Esophagus squamous epithelium (tissue), 5 donors: ENCODE results near the gene SPOCK1. TPM values are rescaled to one million over a fixed set of nuclear protein-coding genes. Genes with fewer than 3 reads are reported as not detected.

Experiments used
- DNase-seq: peaks from one replicate; lab custom pipeline; 2025; lab: John Stamatoyannopoulos, UW
- H3K27ac ChIP-seq, 4 donors: fragments of 200-600 bp; sonication (generic); one replicate each; pipeline ENCODE4 v1.5.1; 2016 to 2019; ENCODE audit warnings: mild to moderate bottlenecking in 1 of 4
- H3K27me3 ChIP-seq, 4 donors: fragments of 200-600 bp; sonication (generic); 1 replicate in 3 of 4; 2 replicates in 1 of 4; pipeline versions ENCODE4 v1.5.1 to v1.6.0; 2017 to 2021; ENCODE audit warnings: antibody characterized with exemption in 1 of 4
- H3K36me3 ChIP-seq, 3 donors: fragments of 200-600 bp; sonication (generic); one replicate each; pipeline ENCODE4 v1.5.1; 2016 to 2019
- H3K4me1 ChIP-seq, 3 donors: fragments of 200-600 bp; sonication (generic); one replicate each; pipeline ENCODE4 v1.5.1; 2017 to 2019
- H3K4me3 ChIP-seq, 4 donors: fragments of 200-600 bp; sonication (generic); 1 replicate in 3 of 4; 2 replicates in 1 of 4; pipeline ENCODE4 v1.5.1; 2016 to 2019; ENCODE audit warnings: mild to moderate bottlenecking in 2 of 4, moderate library complexity in 1 of 4
- H3K9me3 ChIP-seq, 3 donors: fragments of 200-600 bp; sonication (generic); one replicate each; pipeline ENCODE4 v1.5.1; 2016 to 2019
- POLR2A ChIP-seq, 4 donors: fragments of 450-650 bp; IDR thresholded peaks; one replicate each; pipeline ENCODE4 v1.6.1; 2017; ENCODE audit warnings: antibody characterized with exemption in 4 of 4, mild to moderate bottlenecking in 4 of 4, moderate library complexity in 3 of 4
- WGBS, 2 donors: methylation state at CpG; one replicate each; pipeline ENCODE4 v1.1.5; 2018; 5-methylcytosine and 5-hydroxymethylcytosine counted together
- intact Hi-C: fragments of 100-400 bp; cut with DNase I; formaldehyde crosslinking; loops from one replicate; pipeline ENCODE4 v1.15.0; 2022
- total RNA-seq, 4 donors: library from RNA; depleted of rRNA; stranded (reverse); fragments of >200 nt; gene quantifications; one replicate each; pipeline ENCODE4 v1.1.0, GENCODE V29; 2016
- TF ChIP-seq, protein P1 (sequence below), 6 experiments: fragments of 450-650 bp in 4 of 6; fragments of 200-600 bp in 2 of 6; sonication (generic) in 2 of 6; IDR thresholded peaks; one replicate each; pipeline ENCODE4 v1.5.1; 2016 to 2019; ENCODE audit warnings: antibody characterized with exemption in 6 of 6, mild to moderate bottlenecking in 4 of 6, moderate library complexity in 4 of 6
- donor health status: DM: yes; HTN: yes; CAD: no.

SPOCK1 gene
- total RNA-seq, 4 donors from 2014 or later: 0.99 to 21.9 (median 8.1) TPM

- Histone ChIP-seq H3K9me3 (no peaks in the 10 kb centered on the region), H3K4me1 (no peaks in the 10 kb centered on the region), H3K27me3 (no peaks in the 10 kb centered on the region), H3K4me3 (no peak overlapping the region), H3K27ac (no peak overlapping the region), H3K36me3 (no peaks in the 10 kb centered on the region)
- DNase-seq: no peak
- WGBS, 2 donors: 57 to 61% methylated on average over 3 to 4 of the region's 4 CpGs
- intact Hi-C loops: no loop called here
- TF ChIP-seq POLR2A (IDR thresholded peaks at IDR 0.05): no peak
- TF ChIP-seq, protein P1, sequence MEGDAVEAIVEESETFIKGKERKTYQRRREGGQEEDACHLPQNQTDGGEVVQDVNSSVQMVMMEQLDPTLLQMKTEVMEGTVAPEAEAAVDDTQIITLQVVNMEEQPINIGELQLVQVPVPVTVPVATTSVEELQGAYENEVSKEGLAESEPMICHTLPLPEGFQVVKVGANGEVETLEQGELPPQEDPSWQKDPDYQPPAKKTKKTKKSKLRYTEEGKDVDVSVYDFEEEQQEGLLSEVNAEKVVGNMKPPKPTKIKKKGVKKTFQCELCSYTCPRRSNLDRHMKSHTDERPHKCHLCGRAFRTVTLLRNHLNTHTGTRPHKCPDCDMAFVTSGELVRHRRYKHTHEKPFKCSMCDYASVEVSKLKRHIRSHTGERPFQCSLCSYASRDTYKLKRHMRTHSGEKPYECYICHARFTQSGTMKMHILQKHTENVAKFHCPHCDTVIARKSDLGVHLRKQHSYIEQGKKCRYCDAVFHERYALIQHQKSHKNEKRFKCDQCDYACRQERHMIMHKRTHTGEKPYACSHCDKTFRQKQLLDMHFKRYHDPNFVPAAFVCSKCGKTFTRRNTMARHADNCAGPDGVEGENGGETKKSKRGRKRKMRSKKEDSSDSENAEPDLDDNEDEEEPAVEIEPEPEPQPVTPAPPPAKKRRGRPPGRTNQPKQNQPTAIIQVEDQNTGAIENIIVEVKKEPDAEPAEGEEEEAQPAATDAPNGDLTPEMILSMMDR (IDR thresholded peaks at IDR 0.05): no peak
Observed at GRCh38 chr5:137462816-137463520, 36.2 kb downstream of the SPOCK1 start.

DNA sequence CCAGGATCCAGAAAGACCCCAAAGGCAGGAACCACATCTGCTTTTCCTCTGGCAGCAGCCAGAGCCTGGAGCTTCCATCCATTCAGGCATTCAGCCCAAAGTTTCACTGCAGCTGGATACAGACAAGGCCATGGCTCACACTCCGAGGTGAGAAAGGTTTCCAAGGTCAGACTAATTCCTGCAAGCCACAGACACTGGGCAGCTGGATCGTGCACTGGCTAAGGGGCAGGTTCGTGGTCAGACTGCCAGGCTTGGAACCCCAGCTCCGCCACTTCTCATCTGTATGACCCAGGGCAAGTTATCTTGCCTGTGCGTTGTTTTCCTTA lies 36.9 kb downstream of the SPOCK1 start:
- no peak overlapping the region for H3K27ac ChIP-seq
- H3K4me1 ChIP-seq: no peaks in the 10 kb centered on the region
- TF ChIP-seq, protein P1 (IDR thresholded peaks at IDR 0.05): no peak
- no peak for TF ChIP-seq POLR2A (IDR thresholded peaks at IDR 0.05)
- no peak for DNase-seq
- WGBS, 2 donors: 58 to 59% methylated on average over 4 to 5 of the region's 5 CpGs
- H3K36me3 ChIP-seq: no peaks in the 10 kb centered on the region
- H3K4me3 ChIP-seq: no peak overlapping the region
- no peaks in the 10 kb centered on the region for H3K9me3 ChIP-seq
- intact Hi-C loops: no loop called here
- H3K27me3 ChIP-seq: no peaks in the 10 kb centered on the region

DNA sequence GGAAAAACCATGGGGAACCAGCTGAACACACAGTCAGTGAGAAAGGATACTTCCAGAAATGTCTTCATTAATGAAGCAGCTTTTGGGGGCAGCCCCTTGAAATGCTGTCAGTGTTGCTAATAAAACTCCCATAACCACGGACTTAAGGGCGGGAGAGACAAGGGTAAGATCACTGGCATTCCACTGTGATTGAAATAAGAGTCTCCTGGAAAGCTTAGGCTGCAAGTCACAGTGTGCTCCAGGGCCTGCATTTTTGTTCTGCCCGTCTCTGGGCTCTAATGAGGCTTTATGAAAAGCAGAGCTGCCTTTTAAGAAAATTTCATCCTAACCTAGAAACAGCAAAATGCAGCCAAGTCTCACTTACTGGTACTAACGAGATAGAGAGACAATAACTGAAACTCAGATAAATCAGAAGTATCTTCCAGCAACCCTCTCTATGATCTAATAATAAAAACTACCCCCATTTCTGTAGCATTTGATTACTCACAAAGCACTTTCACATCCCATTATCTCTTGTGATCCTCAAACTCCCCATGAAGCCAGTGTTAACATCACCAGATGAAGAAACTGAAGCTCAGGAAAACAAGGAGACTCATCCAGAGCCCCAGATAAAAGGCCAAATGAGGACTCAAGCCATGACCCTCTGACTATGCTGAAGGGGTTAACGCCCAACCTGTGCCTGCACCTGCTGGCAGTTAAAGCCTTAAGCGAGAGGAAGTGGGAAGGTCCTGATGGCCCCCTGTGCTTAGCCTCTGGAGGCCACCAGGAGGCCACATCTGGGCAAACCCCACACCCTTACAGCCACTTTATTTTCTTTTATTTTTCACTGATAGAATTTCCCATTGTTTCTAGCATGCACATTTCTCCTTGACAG lies 37.5 kb downstream of the SPOCK1 start:
- no peak overlapping the region for H3K27ac ChIP-seq
- WGBS, 2 donors: 52 to 60% methylated on average over 5 to 6 of the region's 6 CpGs
- H3K36me3 ChIP-seq: no peaks in the 10 kb centered on the region
- no peaks in the 10 kb centered on the region for H3K4me1 ChIP-seq
- no peaks in the 10 kb centered on the region for H3K27me3 ChIP-seq
- no peak for TF ChIP-seq POLR2A (IDR thresholded peaks at IDR 0.05)
- no peak overlapping the region for H3K4me3 ChIP-seq
- intact Hi-C loops: no loop called here
- H3K9me3 ChIP-seq: no peaks in the 10 kb centered on the region
- DNase-seq: no peak

GRCh38 chr5:137454671-137455070 lies 44.5 kb downstream of the SPOCK1 start:
- H3K27ac ChIP-seq: no peak overlapping the region
- H3K4me1 ChIP-seq: no peaks in the 10 kb centered on the region
- H3K27me3 ChIP-seq: no peaks in the 10 kb centered on the region
- H3K4me3 ChIP-seq: no peak overlapping the region
- no peak for DNase-seq
- H3K9me3 ChIP-seq: no peaks in the 10 kb centered on the region
- no peaks in the 10 kb centered on the region for H3K36me3 ChIP-seq
- intact Hi-C loops: no loop called here
- TF ChIP-seq, protein P1 (IDR thresholded peaks at IDR 0.05): no peak
- no peak for TF ChIP-seq POLR2A (IDR thresholded peaks at IDR 0.05)

DNA sequence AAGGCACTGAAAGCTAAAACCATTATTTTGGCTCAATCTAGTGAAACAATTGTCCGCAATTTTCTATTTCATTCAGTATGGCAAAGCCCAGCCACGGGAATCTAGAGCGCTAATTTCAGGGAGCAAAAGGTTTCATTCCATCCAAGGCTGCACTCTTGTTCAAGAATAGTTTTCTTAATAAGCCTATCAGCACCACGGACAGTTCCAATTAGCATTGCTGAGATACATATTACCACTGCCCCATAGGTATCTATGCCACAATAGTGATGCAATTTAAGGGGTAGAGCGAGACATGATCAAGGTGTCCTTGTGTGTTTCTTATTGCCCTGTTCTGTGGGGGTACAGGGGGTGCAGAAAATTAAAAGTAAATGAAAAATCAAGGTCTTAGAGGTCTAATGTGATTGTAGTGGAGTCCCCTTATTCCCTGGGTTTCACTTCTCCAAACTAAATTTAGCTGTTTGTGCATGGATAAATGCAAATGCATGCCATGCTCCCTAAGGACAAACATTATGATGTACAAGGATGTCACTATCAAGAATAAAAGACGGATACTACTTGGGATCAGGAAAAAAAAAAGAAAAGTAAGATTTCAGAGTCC lies 45.5 kb downstream of the SPOCK1 start:
- H3K4me3 ChIP-seq: no peak overlapping the region
- intact Hi-C loops: no loop called here
- no peak overlapping the region for H3K27ac ChIP-seq
- DNase-seq: no peak
- no peaks in the 10 kb centered on the region for H3K9me3 ChIP-seq
- no peaks in the 10 kb centered on the region for H3K36me3 ChIP-seq
- H3K4me1 ChIP-seq: no peaks in the 10 kb centered on the region
- H3K27me3 ChIP-seq: peaks cover 0 to 4% (median 0%) of the 10 kb centered on the region in 4 donors
- no peak for TF ChIP-seq POLR2A (IDR thresholded peaks at IDR 0.05)
- TF ChIP-seq, protein P1 (IDR thresholded peaks at IDR 0.05): no peak
- 46 to 52% methylated on average over 6 of the region's 6 CpGs for WGBS, 2 donors
